Renal pelvis (tissue), 4 donors: ENCODE measurements around the gene KCTD1. TPM values are rescaled to one million over a fixed set of nuclear protein-coding genes. Genes with fewer than 3 reads are reported as not detected.
"Not testable (repeated sequence)": the region's sequence is repeated elsewhere in the genome, so short reads cannot be mapped to it uniquely, and the experiment has no call there.

Source experiments
- DNase-seq: peaks from one replicate; pipeline ENCODE4 v3.0.0-alpha.2; 2013
- polyA plus RNA-seq, 3 donors: library from polyadenylated mRNA; unstranded; fragments of 120-200 nt; gene quantifications; one replicate each; pipeline ENCODE4 v1.2.1, GENCODE V29; 2013; ENCODE audit not compliant: insufficient read length in 3 of 3

KCTD1 gene
- polyA plus RNA-seq, 3 donors: 66.6 to 69.1 (median 69.1) TPM

- no peak for DNase-seq
Observed at GRCh38 chr18:26461405-26461804, 86.9 kb downstream of the KCTD1 start.

- no peak for DNase-seq
Observed at GRCh38 chr18:26460449-26461091, 87.8 kb downstream of the KCTD1 start.

GRCh38 chr18:26459884-26460283, 88.5 kb downstream of the KCTD1 start:
- no peak for DNase-seq

- no peak for DNase-seq
Observed at GRCh38 chr18:26459340-26459739, 89.0 kb downstream of the KCTD1 start.

GRCh38 chr18:26458526-26459232, 89.7 kb downstream of the KCTD1 start:
- DNase-seq: no peak

GRCh38 chr18:26457611-26458353, 90.6 kb downstream of the KCTD1 start:
- DNase-seq: no peak

GRCh38 chr18:26457195-26457594, 91.2 kb downstream of the KCTD1 start:
- DNase-seq: no peak

- no peak for DNase-seq
Observed at GRCh38 chr18:26456070-26456491, 92.3 kb downstream of the KCTD1 start.

GRCh38 chr18:26455639-26456038, 92.7 kb downstream of the KCTD1 start:
- DNase-seq: no peak

- DNase-seq: no peak
Observed at GRCh38 chr18:26454616-26455015, 93.7 kb downstream of the KCTD1 start.

GRCh38 chr18:26454192-26454591, 94.2 kb downstream of the KCTD1 start:
- DNase-seq: no peak

GRCh38 chr18:26453386-26453901, 94.9 kb downstream of the KCTD1 start:
- no peak for DNase-seq

- DNase-seq: no peak
Observed at GRCh38 chr18:26450989-26451682, 97.2 kb downstream of the KCTD1 start.

GRCh38 chr18:26448714-26449159, 99.6 kb downstream of the KCTD1 start:
- DNase-seq: no peak

- no peak for DNase-seq
Observed at GRCh38 chr18:26443853-26444252, 104.5 kb downstream of the KCTD1 start.

GRCh38 chr18:26442126-26442525, 106.2 kb downstream of the KCTD1 start:
- DNase-seq: no peak

GRCh38 chr18:26440644-26441043, 107.7 kb downstream of the KCTD1 start:
- DNase-seq: no peak

- no peak for DNase-seq
Observed at GRCh38 chr18:26439537-26439936, 108.8 kb downstream of the KCTD1 start.

- no peak for DNase-seq
Observed at GRCh38 chr18:26438980-26439379, 109.4 kb downstream of the KCTD1 start.

GRCh38 chr18:26437634-26438033, 110.7 kb downstream of the KCTD1 start:
- DNase-seq: not testable (repeated sequence)

GRCh38 chr18:26436176-26437051, 111.9 kb downstream of the KCTD1 start:
- no peak for DNase-seq
